Adrenal gland (tissue), 12 donors: ENCODE results near the gene FOXP4. TPM values are rescaled to one million over a fixed set of nuclear protein-coding genes. Genes with fewer than 3 reads are reported as not detected.

Experiments used
- DNase-seq, 7 donors: peaks; one replicate each; pipeline ENCODE4 v3.0.0-alpha.2; 2019 to 2020
- H3K27ac ChIP-seq, 5 donors: fragments of 200-600 bp; sonication (generic) in 4 of 5; 1 replicate in 3 of 5; 2 replicates in 2 of 5; pipeline versions ENCODE4 v1.5.1 to v1.8.0; 2016 to 2020; ENCODE audit warnings: mild to moderate bottlenecking in 1 of 5
- H3K27me3 ChIP-seq: fragments of 200-600 bp; 2 replicates; pipeline ENCODE4 v1.8.0; 2021
- H3K36me3 ChIP-seq, 2 donors: fragments of 200-600 bp; replicated peaks in 1 of 2; 1 replicate in 1 of 2; 2 replicates in 1 of 2; pipeline versions ENCODE4 v1.5.1 to v1.8.0; 2018 to 2022
- H3K4me1 ChIP-seq, 2 donors: fragments of 200-600 bp; replicated peaks in 1 of 2; 1 replicate in 1 of 2; 2 replicates in 1 of 2; pipeline versions ENCODE4 v1.5.1 to v1.8.0; 2018 to 2021
- H3K4me3 ChIP-seq, 4 donors: fragments of 200-600 bp; sonication (generic) in 3 of 4; one replicate each; pipeline ENCODE4 v1.5.1; 2016 to 2018
- H3K9me3 ChIP-seq, 3 donors: fragments of 200-600 bp; sonication (generic) in 1 of 3; replicated peaks in 1 of 3; 1 replicate in 2 of 3; 2 replicates in 1 of 3; pipeline versions ENCODE4 v1.5.1 to v1.8.0; 2016 to 2021
- POLR2A ChIP-seq, 2 donors: fragments of 450-650 bp; IDR thresholded peaks; one replicate each; pipeline ENCODE4 v1.6.1; 2017; ENCODE audit warnings: antibody characterized with exemption in 2 of 2, mild to moderate bottlenecking in 2 of 2, moderate library complexity in 1 of 2
- WGBS, 4 donors: extraction: QIAGEN DNeasy Blood & Tissue Kit in 2 of 4; methylation state at CpG; one replicate each; pipeline versions ENCODE4 v1.1.5 to v1.1.7; 2013 to 2017; 5-methylcytosine and 5-hydroxymethylcytosine counted together
- intact Hi-C, 2 donors: fragments of 100-400 bp; cut with DNase I; formaldehyde crosslinking; loops; one replicate each; pipeline versions ENCODE4 v1.14.1 to v1.15.0; 2022 to 2023
- polyA plus RNA-seq, 3 donors: library from polyadenylated mRNA; stranded (reverse); fragments of 200-250 nt in 2 of 3; fragments of 350-450 nt in 1 of 3; fragmentation: Illumina TruSeq in 1 of 3; extraction: RNeasy Lipid Tissue Mini Kit (QIAGEN cat#74804) in 1 of 3; gene quantifications; one replicate each; pipeline ENCODE4 v1.2.3, GENCODE V29; 2013 to 2014
- total RNA-seq, 9 donors: library from RNA; depleted of rRNA in 4 of 9; stranded (reverse); fragments of >200 nt in 4 of 9; fragments of 120-200 nt in 1 of 9; fragmentation: NEBNext Ultra II Directional in 1 of 9; extraction: Animal tissue kit (Norgen Biotek cat#: 25700) in 1 of 9; gene quantifications; one replicate each; pipeline versions ENCODE4 v1.1.0 to v1.2.4, GENCODE V29; 2013 to 2023
- TF ChIP-seq, protein P1 (sequence below), 6 experiments: fragments of 450-650 bp in 4 of 6; fragments of 200-600 bp in 2 of 6; sonication (generic) in 1 of 6; IDR thresholded peaks; 1 replicate in 5 of 6; 2 replicates in 1 of 6; pipeline versions ENCODE4 v1.5.1 to v1.8.0; 2016 to 2021; ENCODE audit warnings: antibody characterized with exemption in 6 of 6, mild to moderate bottlenecking in 2 of 6, moderate library complexity in 1 of 6
- donor health status: healthy with polysubstance abuse.
- donor health status: Bipolar disorder and iron deficiency.
- donor health status: DM: yes; HTN: yes; CAD: no.
- donor health status: DM: no; HTN: no; CAD: no.
- donor health status: DM: no; HTN: no; CAD: no.
- donor health status: DM: yes; HTN: yes; CAD: no.

Gene FOXP4
- total and polyA plus RNA-seq, 12 donors, result 1.6 to 18.2 (median 11.3) TPM

DNA sequence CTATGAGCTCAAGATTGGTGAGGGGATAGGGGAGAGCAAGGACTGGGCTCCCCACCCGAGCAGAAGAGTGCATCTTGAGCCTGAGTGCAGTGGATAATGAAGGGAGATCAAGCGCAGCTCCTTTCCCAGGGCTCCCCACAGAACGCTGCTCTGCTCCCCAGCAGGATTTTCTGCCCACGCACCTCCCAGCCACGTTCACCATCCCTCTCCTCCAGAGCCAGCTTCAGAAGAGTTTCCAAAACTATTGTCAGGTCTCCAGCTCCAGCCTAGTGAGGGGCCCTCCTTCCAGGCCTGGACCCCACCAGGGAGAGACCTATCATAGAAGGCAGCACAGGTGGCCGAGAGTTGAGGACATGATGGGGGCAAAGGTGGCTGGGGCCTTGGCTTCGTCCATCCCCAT is 34.5 kb downstream of the FOXP4 start:
- Histone ChIP-seq H3K4me1 (peaks cover 6 to 33% of the 10 kb centered on the region in 2 donors), H3K27me3 (no peaks in the 10 kb centered on the region), H3K27ac (no peak overlapping the region), H3K36me3 (no peaks in the 10 kb centered on the region), H3K9me3 (no peaks in the 10 kb centered on the region), H3K4me3 (no peak overlapping the region)
- intact Hi-C loops, result no loop called here
- no peak for DNase-seq
- TF ChIP-seq POLR2A (IDR thresholded peaks at IDR 0.05), result no peak
- TF ChIP-seq, protein P1, sequence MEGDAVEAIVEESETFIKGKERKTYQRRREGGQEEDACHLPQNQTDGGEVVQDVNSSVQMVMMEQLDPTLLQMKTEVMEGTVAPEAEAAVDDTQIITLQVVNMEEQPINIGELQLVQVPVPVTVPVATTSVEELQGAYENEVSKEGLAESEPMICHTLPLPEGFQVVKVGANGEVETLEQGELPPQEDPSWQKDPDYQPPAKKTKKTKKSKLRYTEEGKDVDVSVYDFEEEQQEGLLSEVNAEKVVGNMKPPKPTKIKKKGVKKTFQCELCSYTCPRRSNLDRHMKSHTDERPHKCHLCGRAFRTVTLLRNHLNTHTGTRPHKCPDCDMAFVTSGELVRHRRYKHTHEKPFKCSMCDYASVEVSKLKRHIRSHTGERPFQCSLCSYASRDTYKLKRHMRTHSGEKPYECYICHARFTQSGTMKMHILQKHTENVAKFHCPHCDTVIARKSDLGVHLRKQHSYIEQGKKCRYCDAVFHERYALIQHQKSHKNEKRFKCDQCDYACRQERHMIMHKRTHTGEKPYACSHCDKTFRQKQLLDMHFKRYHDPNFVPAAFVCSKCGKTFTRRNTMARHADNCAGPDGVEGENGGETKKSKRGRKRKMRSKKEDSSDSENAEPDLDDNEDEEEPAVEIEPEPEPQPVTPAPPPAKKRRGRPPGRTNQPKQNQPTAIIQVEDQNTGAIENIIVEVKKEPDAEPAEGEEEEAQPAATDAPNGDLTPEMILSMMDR (IDR thresholded peaks at IDR 0.05), result no peak
- WGBS, 4 donors, result 80 to 93% (median 85%) methylated on average over 6 to 7 of the region's 7 CpGs

DNA sequence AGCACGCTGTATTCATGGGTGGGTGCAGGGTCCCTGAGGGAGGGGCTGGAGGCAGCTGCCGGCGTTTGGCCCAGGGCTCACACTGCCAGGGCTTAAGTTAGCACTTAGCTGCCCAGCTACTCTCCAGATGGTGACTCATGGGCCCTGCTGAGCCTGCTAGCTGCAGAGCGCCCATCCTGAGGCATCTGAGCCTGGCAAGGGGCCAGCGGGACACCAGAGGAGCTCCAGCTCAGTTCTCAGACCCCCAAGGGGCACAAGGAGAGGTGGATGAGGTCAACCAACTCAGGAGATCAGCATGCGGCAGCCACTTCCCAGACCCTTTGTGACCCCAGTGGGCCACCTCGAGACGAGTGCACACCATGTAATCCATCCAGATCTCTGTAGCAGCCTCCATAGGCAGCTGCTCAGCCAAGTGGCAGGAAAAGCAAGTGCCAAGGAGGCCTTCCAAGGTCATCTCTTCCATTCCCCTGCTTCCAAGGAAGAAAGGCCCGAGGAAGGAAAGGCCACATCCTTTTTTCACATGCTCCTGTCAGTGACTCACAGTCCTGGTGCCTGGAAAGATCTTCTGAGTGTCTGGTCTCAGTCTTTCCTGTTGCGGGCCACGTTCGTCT is 35.3 kb downstream of the FOXP4 start:
- H3K9me3 ChIP-seq, result no peaks in the 10 kb centered on the region
- intact Hi-C loops, result no loop called here
- H3K36me3 ChIP-seq, result no peaks in the 10 kb centered on the region
- 41 to 59% (median 51%) methylated on average over 6 to 12 of the region's 12 CpGs for WGBS, 4 donors
- TF ChIP-seq POLR2A (IDR thresholded peaks at IDR 0.05), result no peak
- TF ChIP-seq, protein P1 (IDR thresholded peaks at IDR 0.05), result no peak
- H3K27ac ChIP-seq, result peak overlapping the region in 2 of 5 donors; percentile 56 to 67
- DNase-seq, result peak; percentile 43 to 84 (median 73)
- peaks cover 6 to 33% of the 10 kb centered on the region in 2 donors for H3K4me1 ChIP-seq
- H3K4me3 ChIP-seq, result no peak overlapping the region
- H3K27me3 ChIP-seq, result no peaks in the 10 kb centered on the region

DNA sequence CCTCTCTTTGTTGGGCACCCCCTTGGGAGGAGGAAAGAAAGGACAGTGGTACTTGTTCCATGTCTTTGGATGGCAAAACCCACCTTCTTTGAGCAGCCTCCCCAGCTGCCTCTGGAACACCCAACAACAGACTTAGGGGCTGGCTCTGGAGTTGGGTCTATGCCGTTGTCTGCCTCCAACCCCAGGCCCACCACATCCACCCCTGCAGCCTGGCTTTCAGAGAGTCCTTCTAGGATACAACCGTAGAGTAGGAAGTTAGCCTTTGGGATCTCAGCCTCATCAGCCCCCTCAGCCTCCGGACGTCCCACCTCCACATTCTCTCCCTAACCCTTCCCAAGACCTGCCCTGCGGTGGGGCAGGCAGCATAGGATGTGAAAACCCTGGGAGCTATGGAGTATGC is 36.4 kb downstream of the FOXP4 start:
- Histone ChIP-seq H3K27ac (no peak overlapping the region), H3K4me3 (no peak overlapping the region), H3K4me1 (peaks cover 6 to 25% of the 10 kb centered on the region in 2 donors), H3K27me3 (no peaks in the 10 kb centered on the region), H3K9me3 (no peaks in the 10 kb centered on the region), H3K36me3 (no peaks in the 10 kb centered on the region)
- intact Hi-C loops, result no loop called here
- TF ChIP-seq POLR2A (IDR thresholded peaks at IDR 0.05), result no peak
- 96 to 99% (median 97%) methylated on average over 3 to 5 of the region's 5 CpGs for WGBS, 4 donors
- DNase-seq, result no peak

DNA sequence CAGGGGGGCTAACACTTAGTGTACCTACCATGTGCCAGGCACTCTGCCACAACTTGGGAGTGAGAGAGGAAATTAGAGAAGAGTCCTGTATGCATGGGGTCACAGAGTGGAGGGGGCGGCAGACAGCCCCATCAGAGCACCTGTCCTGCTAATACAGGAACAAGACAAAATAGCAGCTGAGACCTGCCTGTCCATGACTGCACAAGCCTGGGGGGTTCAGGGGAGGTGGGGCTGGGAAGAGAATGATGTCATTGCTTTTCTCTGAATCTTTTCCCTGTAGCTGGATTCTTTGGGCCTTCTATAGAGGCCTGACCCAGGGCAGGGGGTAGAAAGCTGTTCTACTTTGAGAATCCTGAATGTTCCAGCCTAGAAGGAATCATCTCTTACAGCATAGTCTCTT is 37.4 kb downstream of the FOXP4 start:
- DNase-seq, result no peak
- Histone ChIP-seq H3K4me1 (peaks cover 6 to 15% of the 10 kb centered on the region in 2 donors), H3K27ac (no peak overlapping the region), H3K36me3 (no peaks in the 10 kb centered on the region), H3K4me3 (no peak overlapping the region), H3K27me3 (no peaks in the 10 kb centered on the region), H3K9me3 (no peaks in the 10 kb centered on the region)
- WGBS, 4 donors, result 95 to 100% (median 100%) methylated on average over 1 of the region's 1 CpG
- TF ChIP-seq, protein P1 (IDR thresholded peaks at IDR 0.05), result no peak
- TF ChIP-seq POLR2A (IDR thresholded peaks at IDR 0.05), result no peak
- intact Hi-C loops, result no loop called here

DNA sequence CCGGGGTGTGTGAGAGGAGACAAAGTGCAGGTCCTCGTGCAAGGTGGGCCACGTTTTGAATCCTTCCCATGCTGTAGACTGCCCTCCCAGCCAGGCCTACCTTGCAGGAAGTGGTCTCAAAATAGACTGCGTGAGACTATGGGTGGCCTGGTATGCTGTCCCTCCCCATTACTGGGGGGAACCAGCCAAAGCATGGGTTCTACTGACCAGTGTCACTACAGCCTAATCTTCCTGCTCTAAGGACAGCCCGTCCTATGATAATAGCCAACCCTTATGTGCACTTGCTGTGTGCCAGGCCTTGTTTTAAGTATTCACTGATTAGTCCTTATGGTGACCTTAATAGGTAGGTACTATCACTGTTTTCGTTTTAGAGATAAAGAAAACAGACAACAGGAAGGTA is 38.0 kb downstream of the FOXP4 start:
- H3K27me3 ChIP-seq, result no peaks in the 10 kb centered on the region
- TF ChIP-seq POLR2A (IDR thresholded peaks at IDR 0.05), result no peak
- TF ChIP-seq, protein P1 (IDR thresholded peaks at IDR 0.05), result no peak
- H3K36me3 ChIP-seq, result no peaks in the 10 kb centered on the region
- DNase-seq, result no peak
- H3K4me1 ChIP-seq, result peaks cover 6 to 15% of the 10 kb centered on the region in 2 donors
- 86 to 96% (median 90%) methylated on average over 6 of the region's 6 CpGs for WGBS, 4 donors
- no peak overlapping the region for H3K4me3 ChIP-seq
- intact Hi-C loops, result no loop called here
- H3K27ac ChIP-seq, result no peak overlapping the region
- no peaks in the 10 kb centered on the region for H3K9me3 ChIP-seq
